Mammary epithelial cell (primary cell): ENCODE results near the gene CDH12.

ENCODE experiments used
- CTCF ChIP-seq, 2 donors: IDR thresholded peaks in 1 of 2; conservative IDR thresholded peaks in 1 of 2; 2 replicates each; pipeline ENCODE4 v1.5.1; 2011 to 2012; ENCODE audit warnings: inconsistent platforms in 2 of 2, low read length in 2 of 2, mild to moderate bottlenecking in 2 of 2, control low read depth in 1 of 2, low read depth in 1 of 2; ENCODE audit not compliant: insufficient read depth in 1 of 2; ENCODE audit errors: extremely low read depth in 1 of 2
- EZH2 ChIP-seq: IDR thresholded peaks from 2 replicates; pipeline ENCODE4 v1.6.1; 2012; ENCODE audit warnings: low read length, inconsistent platforms, borderline replicate concordance

- TF ChIP-seq EZH2 (no peak), CTCF (conservative IDR thresholded peaks at IDR 0.05 in 1 of 2, IDR thresholded peaks at IDR 0.05 in 1 of 2; ENCODE audit: extremely low read depth in 1 of 2, insufficient read depth in 1 of 2, low read depth in 1 of 2, low read length in 2 of 2) (no peak)
Observed at GRCh38 chr5:22470408-22470807, 382.7 kb downstream of the CDH12 start.
